Upper lobe of right lung (tissue), 1 donor: ENCODE measurements around the gene FOXN1. TPM values are rescaled to one million over a fixed set of nuclear protein-coding genes. Genes with fewer than 3 reads are reported as not detected.
"Not testable (repeated sequence)": the region's sequence is repeated elsewhere in the genome, so short reads cannot be mapped to it uniquely, and the experiment has no call there.

Experiments
- ATAC-seq: fragments of 200-7000 bp; cut with Tn5 transposase; one replicate; pipeline ENCODE4 v1.9.1; 2020; ENCODE audit warnings: mild to moderate bottlenecking, moderate library complexity
- DNase-seq: peaks from one replicate; pipeline ENCODE4 v3.0.0-alpha.2; 2020
- H3K27ac ChIP-seq: fragments of 200-600 bp; one replicate; pipeline ENCODE4 v1.8.0; 2022
- H3K27me3 ChIP-seq: fragments of 200-600 bp; one replicate; pipeline ENCODE4 v1.8.0; 2022; ENCODE audit warnings: mild to moderate bottlenecking
- H3K36me3 ChIP-seq: fragments of 200-600 bp; one replicate; pipeline ENCODE4 v1.8.0; 2022
- H3K4me1 ChIP-seq: fragments of 200-600 bp; one replicate; pipeline ENCODE4 v1.8.0; 2022
- H3K4me3 ChIP-seq: fragments of 200-600 bp; one replicate; pipeline ENCODE4 v1.8.0; 2022; ENCODE audit warnings: mild to moderate bottlenecking
- H3K9me3 ChIP-seq: fragments of 200-600 bp; one replicate; pipeline ENCODE4 v1.8.0; 2022
- intact Hi-C: fragments of 100-400 bp; cut with DNase I; formaldehyde crosslinking; loops from one replicate; pipeline ENCODE4 v1.11.0; 2022
- total RNA-seq: library from RNA; stranded (reverse); fragmentation: NEBNext Ultra II Directional; extraction: Animal tissue kit (Norgen Biotek cat#: 25700); gene quantifications from one replicate; pipeline ENCODE4 v1.2.1, GENCODE V29; 2021
- TF ChIP-seq, protein P1 (sequence below): fragments of 200-600 bp; IDR thresholded peaks from one replicate; pipeline ENCODE4 v1.8.0; 2022; ENCODE audit warnings: antibody characterized with exemption
- donor health status: DM: no; HTN: yes; CAD: no; lungs with severe emphysema.

FOXN1 gene
- total RNA-seq, 1 donor from 2014 or later: 0.35 TPM

DNA sequence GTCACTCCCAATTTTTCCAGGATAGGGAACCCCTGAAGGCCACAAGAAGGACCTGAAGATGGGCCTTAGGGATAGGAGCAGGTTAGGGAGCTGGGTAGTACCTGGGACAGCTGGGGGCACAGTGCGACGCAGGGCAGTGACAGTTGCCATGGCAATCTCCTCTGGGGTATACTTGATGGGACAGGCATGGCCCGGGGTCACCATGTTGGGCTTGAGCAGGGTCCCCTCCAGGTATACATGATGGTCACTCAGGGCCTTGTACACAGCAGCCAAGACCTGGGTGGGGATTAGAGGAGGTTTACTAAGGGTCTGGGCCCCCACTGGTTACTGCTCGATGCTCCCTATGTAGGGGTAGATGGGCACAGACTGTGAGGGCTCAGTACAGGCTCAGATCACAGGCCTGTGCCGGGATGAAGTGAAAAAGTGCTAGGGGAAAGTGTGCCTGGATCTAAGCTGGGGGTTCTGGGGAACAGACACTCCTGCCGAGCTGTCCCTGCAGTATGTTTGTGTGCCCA lies 67.9 kb downstream of the FOXN1 start:
- DNase-seq (no peak), ATAC-seq (no peak)
- intact Hi-C loops: no loop called here
- Histone ChIP-seq H3K4me3 (no peak overlapping the region), H3K27ac (no peak overlapping the region), H3K4me1 (peaks cover 24% of the 10 kb centered on the region), H3K36me3 (no peaks in the 10 kb centered on the region), H3K27me3 (no peaks in the 10 kb centered on the region), H3K9me3 (no peaks in the 10 kb centered on the region)
- TF ChIP-seq, protein P1, sequence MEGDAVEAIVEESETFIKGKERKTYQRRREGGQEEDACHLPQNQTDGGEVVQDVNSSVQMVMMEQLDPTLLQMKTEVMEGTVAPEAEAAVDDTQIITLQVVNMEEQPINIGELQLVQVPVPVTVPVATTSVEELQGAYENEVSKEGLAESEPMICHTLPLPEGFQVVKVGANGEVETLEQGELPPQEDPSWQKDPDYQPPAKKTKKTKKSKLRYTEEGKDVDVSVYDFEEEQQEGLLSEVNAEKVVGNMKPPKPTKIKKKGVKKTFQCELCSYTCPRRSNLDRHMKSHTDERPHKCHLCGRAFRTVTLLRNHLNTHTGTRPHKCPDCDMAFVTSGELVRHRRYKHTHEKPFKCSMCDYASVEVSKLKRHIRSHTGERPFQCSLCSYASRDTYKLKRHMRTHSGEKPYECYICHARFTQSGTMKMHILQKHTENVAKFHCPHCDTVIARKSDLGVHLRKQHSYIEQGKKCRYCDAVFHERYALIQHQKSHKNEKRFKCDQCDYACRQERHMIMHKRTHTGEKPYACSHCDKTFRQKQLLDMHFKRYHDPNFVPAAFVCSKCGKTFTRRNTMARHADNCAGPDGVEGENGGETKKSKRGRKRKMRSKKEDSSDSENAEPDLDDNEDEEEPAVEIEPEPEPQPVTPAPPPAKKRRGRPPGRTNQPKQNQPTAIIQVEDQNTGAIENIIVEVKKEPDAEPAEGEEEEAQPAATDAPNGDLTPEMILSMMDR: no peak

DNA sequence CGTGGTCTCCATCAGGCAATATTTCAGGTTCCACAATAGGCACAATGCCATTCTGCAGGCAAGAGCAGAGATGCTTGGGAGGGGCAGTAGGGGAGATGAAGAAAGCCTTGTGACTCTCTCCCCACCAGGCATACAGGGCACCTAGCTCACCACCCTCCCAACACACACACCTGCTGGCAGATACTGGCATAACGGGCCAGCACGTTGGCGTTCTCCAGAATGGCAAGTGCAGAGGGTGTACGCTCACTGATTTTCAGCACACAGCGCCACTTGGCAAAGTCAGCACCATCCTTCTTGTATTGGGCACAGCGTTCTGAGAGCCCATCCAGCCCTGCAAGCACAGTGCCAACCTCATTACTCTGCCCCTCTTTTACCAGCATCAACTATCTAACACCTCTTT lies 68.4 kb downstream of the FOXN1 start:
- no peak for DNase-seq
- no peak overlapping the region for H3K27ac ChIP-seq
- no peak for ATAC-seq
- no peaks in the 10 kb centered on the region for H3K36me3 ChIP-seq
- H3K9me3 ChIP-seq: no peaks in the 10 kb centered on the region
- intact Hi-C loops: no loop called here
- H3K27me3 ChIP-seq: no peaks in the 10 kb centered on the region
- TF ChIP-seq, protein P1: no peak
- H3K4me1 ChIP-seq: peaks cover 24% of the 10 kb centered on the region
- no peak overlapping the region for H3K4me3 ChIP-seq

DNA sequence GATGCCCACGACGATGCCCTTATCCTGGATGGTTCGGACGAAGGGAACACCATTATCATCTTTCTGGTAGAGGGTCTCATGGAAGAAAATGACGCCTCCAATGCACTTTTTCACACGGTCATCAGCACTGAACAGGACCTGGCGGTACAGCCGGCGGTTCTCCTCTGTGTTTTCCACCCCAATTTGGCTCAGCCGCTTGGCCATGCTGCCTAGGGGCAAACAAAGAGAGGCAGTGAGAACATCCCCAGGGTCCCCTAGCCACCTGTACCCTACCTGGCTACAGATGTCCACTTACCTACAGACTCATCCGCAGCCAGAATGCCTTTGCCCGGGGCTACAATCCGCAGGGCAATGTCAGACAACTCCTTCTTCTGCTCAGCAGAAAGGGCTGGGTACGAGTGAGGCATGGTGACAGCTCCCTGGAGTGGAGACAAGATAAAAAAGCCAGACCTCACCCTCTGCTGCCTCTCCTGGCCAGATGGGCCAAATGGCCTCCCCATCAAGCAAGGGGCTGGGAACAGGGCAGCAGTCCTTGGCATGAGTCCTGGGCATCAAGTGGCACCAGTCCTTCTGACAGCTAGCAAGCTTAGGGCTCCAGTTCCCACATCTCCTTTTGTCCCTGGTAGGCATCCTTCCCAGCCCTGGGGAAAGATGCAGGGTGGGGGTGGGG lies 69.1 kb downstream of the FOXN1 start:
- Histone ChIP-seq H3K9me3 (no peaks in the 10 kb centered on the region), H3K4me3 (no peak overlapping the region), H3K36me3 (no peaks in the 10 kb centered on the region), H3K27me3 (no peaks in the 10 kb centered on the region), H3K4me1 (peaks cover 17% of the 10 kb centered on the region), H3K27ac (no peak overlapping the region)
- no peak for DNase-seq
- no peak for ATAC-seq
- intact Hi-C loops: no loop called here
- TF ChIP-seq, protein P1: no peak

DNA sequence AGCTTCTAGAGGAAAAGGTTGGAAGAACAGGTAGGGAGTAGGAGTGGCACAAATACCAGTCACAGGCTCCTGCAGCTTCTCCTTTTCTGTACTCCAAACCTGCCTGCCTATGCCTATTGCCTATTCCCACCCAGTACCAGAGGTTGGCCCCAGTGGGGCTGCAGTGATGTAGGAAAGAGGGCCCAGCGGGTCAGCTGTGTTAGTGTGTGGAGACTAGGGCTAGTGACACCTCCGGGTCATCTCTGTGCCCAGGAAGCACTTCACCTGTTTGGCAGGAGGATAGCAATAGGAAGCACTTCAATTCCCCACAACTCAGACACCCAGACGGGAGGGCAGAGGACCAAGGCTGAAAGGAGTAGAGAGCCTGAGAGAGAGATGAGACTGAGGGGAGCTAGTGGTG lies 69.9 kb downstream of the FOXN1 start:
- H3K36me3 ChIP-seq, H3K4me3 ChIP-seq, intact Hi-C loops, H3K27me3 ChIP-seq, ATAC-seq, H3K27ac ChIP-seq, H3K9me3 ChIP-seq, DNase-seq: not testable (repeated sequence)
- peaks cover 14% of the 10 kb centered on the region for H3K4me1 ChIP-seq

DNA sequence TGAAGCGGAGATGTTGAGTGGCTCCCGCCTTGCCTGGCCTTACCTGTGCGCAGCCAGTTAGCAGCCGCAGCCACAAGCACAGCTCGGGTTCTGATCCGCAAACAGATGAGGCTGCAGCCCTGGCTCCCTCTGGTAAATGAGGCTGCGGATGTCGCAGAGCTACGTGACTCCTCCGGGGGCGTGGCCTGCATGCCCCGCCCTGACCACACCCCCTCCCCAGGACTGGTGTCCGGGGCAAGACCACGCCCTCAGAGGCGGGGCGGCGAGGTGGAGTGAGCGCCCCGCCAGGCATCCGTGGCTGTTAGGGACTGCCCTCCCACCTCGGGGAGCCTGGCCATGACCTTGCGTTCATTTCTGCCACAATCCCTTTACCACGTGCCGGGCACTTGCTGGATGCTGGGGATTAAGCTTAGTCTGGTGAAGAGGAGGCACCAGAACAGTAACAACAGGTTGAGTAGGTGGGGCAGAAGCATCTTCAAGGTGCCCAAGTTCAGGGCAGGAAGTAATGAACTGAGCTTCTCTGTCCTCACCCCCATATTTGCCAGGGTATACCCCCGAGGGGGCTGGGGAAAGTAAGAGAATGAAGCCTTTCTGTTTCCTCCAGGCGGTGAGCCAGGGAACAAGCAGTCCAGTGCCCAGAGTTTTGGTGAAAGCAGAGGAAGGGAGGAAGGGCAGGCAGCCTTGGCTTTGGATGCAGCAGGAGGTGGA lies 70.8 kb downstream of the FOXN1 start, which contains the start of gene ALDOC:
Gene ALDOC, minus strand, starts transcription at position 138 of the 708 bp plus-strand sequence. CDS start 1,363 bp downstream, outside the sequence.
- H3K27me3 ChIP-seq: no peaks in the 10 kb centered on the region
- peaks cover 12% of the 10 kb centered on the region for H3K4me1 ChIP-seq
- TF ChIP-seq, protein P1: no peak
- no peaks in the 10 kb centered on the region for H3K36me3 ChIP-seq
- intact Hi-C loops: no loop called here
- peak; percentile 99 for ATAC-seq
- no peaks in the 10 kb centered on the region for H3K9me3 ChIP-seq
- DNase-seq: peak; percentile 99
- H3K4me3 ChIP-seq: peak within 1 kb of the TSS; percentile 33
- H3K27ac ChIP-seq: no peak within 1 kb of the TSS

DNA sequence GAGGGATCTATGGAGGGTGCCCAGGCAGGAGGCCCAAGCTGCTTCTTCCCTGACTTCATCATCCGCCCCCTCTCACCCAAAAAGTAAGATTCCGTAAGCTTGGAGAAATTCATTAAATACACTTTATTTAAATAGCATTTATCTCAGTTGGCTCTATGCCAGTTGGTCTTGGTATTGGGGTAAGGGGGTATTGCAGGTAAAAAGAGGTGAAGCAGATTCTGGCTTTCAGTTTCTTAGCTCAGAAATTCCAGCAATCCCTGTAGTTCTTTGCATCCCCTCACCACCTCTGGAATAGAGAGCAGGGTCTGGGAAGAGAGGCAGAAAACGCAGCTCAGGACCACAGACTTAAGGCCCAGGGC lies 71.3 kb downstream of the FOXN1 start:
- Histone ChIP-seq H3K4me3 (no peak overlapping the region), H3K4me1 (peaks cover 7% of the 10 kb centered on the region), H3K27me3 (no peaks in the 10 kb centered on the region), H3K9me3 (no peaks in the 10 kb centered on the region), H3K27ac (no peak overlapping the region), H3K36me3 (no peaks in the 10 kb centered on the region)
- TF ChIP-seq, protein P1: no peak
- intact Hi-C loops: no loop called here
- ATAC-seq (no peak), DNase-seq (no peak)
